Upper lobe of right lung (tissue), 1 donor: ENCODE results near the gene LRRN1. TPM values are rescaled to one million over a fixed set of nuclear protein-coding genes. Genes with fewer than 3 reads are reported as not detected.
"Not testable (repeated sequence)": the region's sequence is repeated elsewhere in the genome, so short reads cannot be mapped to it uniquely, and the experiment has no call there.

Experiments
- ATAC-seq: fragments of 200-7000 bp; cut with Tn5 transposase; one replicate; pipeline ENCODE4 v1.9.1; 2020; ENCODE audit warnings: mild to moderate bottlenecking, moderate library complexity
- DNase-seq: peaks from one replicate; pipeline ENCODE4 v3.0.0-alpha.2; 2020
- H3K27ac ChIP-seq: fragments of 200-600 bp; one replicate; pipeline ENCODE4 v1.8.0; 2022
- H3K27me3 ChIP-seq: fragments of 200-600 bp; one replicate; pipeline ENCODE4 v1.8.0; 2022; ENCODE audit warnings: mild to moderate bottlenecking
- H3K36me3 ChIP-seq: fragments of 200-600 bp; one replicate; pipeline ENCODE4 v1.8.0; 2022
- H3K4me1 ChIP-seq: fragments of 200-600 bp; one replicate; pipeline ENCODE4 v1.8.0; 2022
- H3K4me3 ChIP-seq: fragments of 200-600 bp; one replicate; pipeline ENCODE4 v1.8.0; 2022; ENCODE audit warnings: mild to moderate bottlenecking
- H3K9me3 ChIP-seq: fragments of 200-600 bp; one replicate; pipeline ENCODE4 v1.8.0; 2022
- CTCF ChIP-seq: fragments of 200-600 bp; IDR thresholded peaks from one replicate; pipeline ENCODE4 v1.8.0; 2022; ENCODE audit warnings: antibody characterized with exemption
- intact Hi-C: fragments of 100-400 bp; cut with DNase I; formaldehyde crosslinking; loops from one replicate; pipeline ENCODE4 v1.11.0; 2022
- total RNA-seq: library from RNA; stranded (reverse); fragmentation: NEBNext Ultra II Directional; extraction: Animal tissue kit (Norgen Biotek cat#: 25700); gene quantifications from one replicate; pipeline ENCODE4 v1.2.1, GENCODE V29; 2021
- donor health status: DM: no; HTN: yes; CAD: no; lungs with severe emphysema.

Gene LRRN1
- total RNA-seq, 1 donor from 2014 or later = 5.2 TPM

DNA sequence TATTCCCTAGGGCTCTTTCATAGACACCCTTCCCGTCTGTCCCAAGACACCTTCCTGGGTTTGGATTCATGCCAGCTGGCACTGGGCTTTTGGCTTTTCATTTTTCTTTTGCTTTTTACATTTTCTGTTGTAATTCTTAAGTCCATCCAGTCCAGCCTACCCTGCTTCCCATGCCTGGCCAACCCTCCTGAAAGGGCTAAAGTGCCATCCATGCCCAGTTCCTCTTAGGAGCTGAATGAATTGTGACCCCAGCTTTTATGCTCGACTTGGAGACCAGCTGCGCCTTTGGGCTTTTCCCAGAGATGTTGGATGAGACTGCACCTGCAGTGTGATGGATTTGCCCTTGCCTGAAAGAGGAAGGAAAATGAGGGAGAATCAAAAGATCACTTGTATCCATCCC lies 25.8 kb downstream of the LRRN1 start:
- H3K9me3 ChIP-seq = no peaks in the 10 kb centered on the region
- no peak overlapping the region for H3K4me3 ChIP-seq
- H3K27ac ChIP-seq = no peak overlapping the region
- H3K36me3 ChIP-seq = no peaks in the 10 kb centered on the region
- TF ChIP-seq CTCF = no peak
- no peaks in the 10 kb centered on the region for H3K4me1 ChIP-seq
- intact Hi-C loops = no loop called here
- ATAC-seq (no peak), DNase-seq (no peak)
- H3K27me3 ChIP-seq = no peaks in the 10 kb centered on the region

DNA sequence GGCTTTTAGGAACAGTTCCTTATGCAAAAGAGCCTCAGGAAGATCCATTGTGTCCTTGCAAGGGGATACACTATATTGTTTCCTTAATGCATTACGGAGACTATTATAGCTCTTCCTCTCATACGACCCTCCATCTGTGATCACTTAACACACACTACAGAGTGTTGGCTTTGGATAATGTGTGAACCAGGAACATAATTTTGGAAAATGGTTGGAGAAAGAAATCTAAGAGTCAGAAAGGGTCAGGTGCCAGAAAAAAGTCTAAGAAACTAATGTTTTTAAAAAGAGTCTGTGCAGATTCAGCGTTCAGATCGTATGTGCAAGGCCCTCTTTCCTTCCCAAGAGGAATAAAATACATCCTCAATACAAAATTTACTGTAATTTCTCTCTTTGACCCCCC lies 27.3 kb downstream of the LRRN1 start:
- H3K27ac ChIP-seq = no peak overlapping the region
- ATAC-seq = no peak
- no peaks in the 10 kb centered on the region for H3K4me1 ChIP-seq
- DNase-seq = no peak
- no peak overlapping the region for H3K4me3 ChIP-seq
- no peak for TF ChIP-seq CTCF
- H3K9me3 ChIP-seq = no peaks in the 10 kb centered on the region
- H3K36me3 ChIP-seq = no peaks in the 10 kb centered on the region
- intact Hi-C loops = no loop called here
- H3K27me3 ChIP-seq = no peaks in the 10 kb centered on the region

- intact Hi-C loops = no loop called here
- Histone ChIP-seq H3K36me3 (no peaks in the 10 kb centered on the region), H3K4me1 (no peaks in the 10 kb centered on the region), H3K9me3 (no peaks in the 10 kb centered on the region), H3K27me3 (no peaks in the 10 kb centered on the region), H3K4me3 (no peak overlapping the region), H3K27ac (no peak overlapping the region)
- ATAC-seq = no peak
- no peak for DNase-seq
- TF ChIP-seq CTCF = no peak
Measured at GRCh38 chr3:3827111-3827510, 27.9 kb downstream of the LRRN1 start.

DNA sequence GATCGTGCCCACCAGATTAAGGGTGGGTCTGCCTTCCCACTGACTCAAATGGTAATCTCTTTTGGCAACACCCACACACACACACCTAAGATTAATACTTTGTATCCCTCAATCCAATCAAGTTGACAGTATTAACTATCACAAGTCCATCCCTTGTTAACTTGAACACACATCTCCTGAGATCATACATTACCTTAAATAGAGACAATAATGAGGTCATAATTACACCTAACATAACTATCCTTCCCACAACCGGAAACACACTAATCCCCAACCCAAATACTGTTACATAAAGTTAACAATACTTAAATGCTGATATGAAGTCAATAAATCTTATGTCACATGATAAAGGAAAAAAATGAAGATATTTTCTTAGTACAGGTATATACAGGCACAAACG lies 29.2 kb downstream of the LRRN1 start:
- H3K4me1 ChIP-seq, DNase-seq, H3K4me3 ChIP-seq, H3K36me3 ChIP-seq, ATAC-seq, H3K27ac ChIP-seq, intact Hi-C loops, H3K27me3 ChIP-seq: not testable (repeated sequence)
- peaks cover 10% of the 10 kb centered on the region for H3K9me3 ChIP-seq

DNA sequence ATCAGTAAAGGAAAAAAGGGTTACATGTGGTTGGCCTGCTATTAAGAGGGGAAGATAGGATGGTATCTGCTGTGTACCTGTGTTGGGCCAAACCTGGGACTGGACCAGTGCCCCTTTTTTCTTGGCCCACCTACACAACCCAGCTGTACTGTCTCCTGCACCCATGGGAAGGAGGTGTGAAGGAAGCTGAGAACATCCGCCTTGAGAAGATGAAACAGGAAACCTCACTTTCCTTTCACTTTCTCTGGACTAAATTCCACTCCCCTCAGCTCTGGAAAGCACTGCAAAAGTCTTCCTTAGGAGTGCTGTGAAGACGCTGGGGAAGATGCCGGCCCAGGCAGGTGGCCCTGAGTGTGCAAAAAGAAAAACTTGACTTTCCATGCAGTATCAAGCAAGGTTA lies 37.6 kb downstream of the LRRN1 start:
- peaks cover 10% of the 10 kb centered on the region for H3K9me3 ChIP-seq
- H3K27me3 ChIP-seq = no peaks in the 10 kb centered on the region
- H3K4me3 ChIP-seq = no peak overlapping the region
- TF ChIP-seq CTCF = no peak
- no peak for DNase-seq
- H3K4me1 ChIP-seq = no peaks in the 10 kb centered on the region
- H3K27ac ChIP-seq = no peak overlapping the region
- no peak for ATAC-seq
- no peaks in the 10 kb centered on the region for H3K36me3 ChIP-seq
- intact Hi-C loops = no loop called here

- no peaks in the 10 kb centered on the region for H3K4me1 ChIP-seq
- intact Hi-C loops = no loop called here
- H3K27ac ChIP-seq = no peak overlapping the region
- H3K36me3 ChIP-seq = no peaks in the 10 kb centered on the region
- no peak for DNase-seq
- no peaks in the 10 kb centered on the region for H3K9me3 ChIP-seq
- no peaks in the 10 kb centered on the region for H3K27me3 ChIP-seq
- H3K4me3 ChIP-seq = no peak overlapping the region
- no peak for TF ChIP-seq CTCF
- ATAC-seq = no peak
Measured at GRCh38 chr3:3842356-3842755, 43.1 kb downstream of the LRRN1 start.
